ENCODE results near the gene ANKRD40CL. TPM values are rescaled to one million over a fixed set of nuclear protein-coding genes. Genes with fewer than 3 reads are reported as not detected.

ANKRD40CL gene
- total RNA-seq, 1 experiment from 2014 or later: not detected

- H2AK5ac ChIP-seq (ENCODE audit: insufficient read length, low read length): no peak overlapping the region
- no peak overlapping the region for H4K91ac ChIP-seq (ENCODE audit: insufficient read length, low read depth, low read length)
- H3K4me1 Mint-ChIP-seq: peaks cover 12 to 18% of the 10 kb centered on the region in 2 experiments
- no peaks in the 10 kb centered on the region for H3K4me1 ChIP-seq (ENCODE audit: insufficient read depth, low read length)
- no peak overlapping the region for H2AFZ ChIP-seq (ENCODE audit: low read length)
- no peaks in the 10 kb centered on the region for H3K27me3 ChIP-seq (ENCODE audit: insufficient read depth, low read length)
- H3K79me2 ChIP-seq (ENCODE audit: insufficient read depth, low read length): no peaks in the 10 kb centered on the region
- DNase-seq: no peak
- no peaks in the 10 kb centered on the region for H3K79me1 ChIP-seq (ENCODE audit: insufficient read depth, low read depth, low read length, poor library complexity, severe bottlenecking)
- no CpG with 5 or more reads among the region's 6 CpGs for WGBS (ENCODE audit: extremely low coverage, insufficient read length, low lambda C conversion rate)
- H3K4me3 Mint-ChIP-seq: no peak overlapping the region
- H2BK5ac ChIP-seq (ENCODE audit: insufficient read length, low read length): no peak overlapping the region
- no peak overlapping the region for H2BK120ac ChIP-seq (ENCODE audit: low read depth, low read length, poor library complexity, severe bottlenecking)
- H3K27ac ChIP-seq (ENCODE audit: insufficient read length, low read depth, low read length): no peak overlapping the region
- TF ChIP-seq CTCF (conservative IDR thresholded peaks at IDR 0.05): no peak
- peak overlapping the region in 1 of 3 experiments; percentile 85; a peak in 2 of 7 replicates for H3K27ac Mint-ChIP-seq
- no peak overlapping the region for H2BK20ac ChIP-seq (ENCODE audit: low read depth, low read length, poor library complexity, severe bottlenecking)
- no peak overlapping the region for H4K8ac ChIP-seq (replicated peaks; ENCODE audit: insufficient read length, low read depth, low read length)
- no peak overlapping the region for H3K18ac ChIP-seq (ENCODE audit: insufficient read length, low read depth, low read length)
- no peak overlapping the region for H3K9ac ChIP-seq (ENCODE audit: extremely low read depth, insufficient read length, low read length)
- no peak overlapping the region for H3K4ac ChIP-seq (ENCODE audit: low read depth, low read length)
- no peak overlapping the region for H3K56ac ChIP-seq (ENCODE audit: insufficient read length, low read depth, low read length)
- H3K23me2 ChIP-seq (ENCODE audit: insufficient read length, low read depth, low read length, poor library complexity, severe bottlenecking): no peaks in the 10 kb centered on the region
- H3K27me3 Mint-ChIP-seq (ENCODE audit: low read depth): no peaks in the 10 kb centered on the region; the same call in none of the 2 replicates
- no peak overlapping the region for H3K4me2 ChIP-seq (ENCODE audit: insufficient read depth, insufficient read length, low read length)
- H4K20me1 ChIP-seq (ENCODE audit: control insufficient read depth, insufficient read depth, insufficient read length): no peaks in the 10 kb centered on the region
- H4K5ac ChIP-seq (ENCODE audit: insufficient read length, low read depth, low read length): no peak overlapping the region
- no peaks in the 10 kb centered on the region; a peak in 1 of 5 replicates for H3K9me3 Mint-ChIP-seq
- H3K23ac ChIP-seq (ENCODE audit: insufficient read length, low read depth, low read length): no peak overlapping the region
- no peak overlapping the region for H3T11ph ChIP-seq (ENCODE audit: low read length)
- no peak overlapping the region for H2BK12ac ChIP-seq (ENCODE audit: insufficient read length, low read depth, low read length)
- no peak overlapping the region for H2BK15ac ChIP-seq (ENCODE audit: low read depth, low read length)
- H3K9me3 ChIP-seq (ENCODE audit: control insufficient read depth, low read depth, low read length): no peaks in the 10 kb centered on the region
- no peak overlapping the region for H3K14ac ChIP-seq (ENCODE audit: insufficient read depth, low read length)
- no peaks in the 10 kb centered on the region; a peak in 1 of 7 replicates for H3K36me3 Mint-ChIP-seq (ENCODE audit: insufficient read depth in 1 of 3, low read depth in 3 of 3)
Measured at GRCh38 chr17:50803676-50804075, 36.4 kb upstream of the ANKRD40CL start.

Measured in H9 (cell line).